Neural progenitor cell (in vitro differentiated cells): ENCODE results near the gene KIAA1217. TPM values are rescaled to one million over a fixed set of nuclear protein-coding genes. Genes with fewer than 3 reads are reported as not detected.

Experiments used
- DNase-seq: peaks from one replicate; pipeline ENCODE4 v3.0.0-alpha.2; 2016; ENCODE audit warnings: low spot score
- H2AFZ ChIP-seq: fragments of 200-600 bp; sonication (generic); replicated peaks from 2 replicates; pipeline ENCODE4 v1.6.1; 2016; ENCODE audit warnings: antibody characterized with exemption
- H3F3A ChIP-seq: fragments of 200-600 bp; sonication (generic); 2 replicates; pipeline ENCODE4 v1.6.1; 2016; ENCODE audit warnings: antibody characterized with exemption, low read depth
- H3K27ac ChIP-seq: fragments of 200-600 bp; sonication (generic); 2 replicates; pipeline ENCODE4 v1.5.1; 2016; ENCODE audit warnings: mild to moderate bottlenecking
- H3K27me3 ChIP-seq: fragments of 200-600 bp; sonication (generic); 2 replicates; pipeline ENCODE4 v1.6.1; 2016; ENCODE audit warnings: mild to moderate bottlenecking, moderate library complexity
- H3K36me3 ChIP-seq: fragments of 200-600 bp; sonication (generic); 2 replicates; pipeline ENCODE4 v1.5.1; 2016
- H3K4me1 ChIP-seq: fragments of 200-600 bp; sonication (generic); 2 replicates; pipeline ENCODE4 v1.6.1; 2016; ENCODE audit warnings: mixed run types
- H3K4me2 ChIP-seq: fragments of 200-600 bp; sonication (generic); 2 replicates; pipeline ENCODE4 v1.6.1; 2016
- H3K4me3 ChIP-seq: fragments of 200-600 bp; sonication (generic); 2 replicates; pipeline ENCODE4 v1.5.1; 2016
- H3K79me2 ChIP-seq: fragments of 200-600 bp; sonication (generic); 2 replicates; pipeline ENCODE4 v1.6.1; 2016; ENCODE audit warnings: low read depth
- H3K9ac ChIP-seq: fragments of 200-600 bp; sonication (generic); 2 replicates; pipeline ENCODE4 v1.6.1; 2016
- H3K9me3 ChIP-seq: fragments of 200-600 bp; sonication (generic); 2 replicates; pipeline ENCODE4 v1.5.1; 2016; ENCODE audit warnings: low read depth
- H4K20me1 ChIP-seq: fragments of 200-600 bp; sonication (generic); 2 replicates; pipeline ENCODE4 v1.6.1; 2016; ENCODE audit warnings: low read depth
- H3K27ac Mint-ChIP-seq: 3 replicates; pipeline ENCODE4 v1.8.0; 2021; ENCODE audit warnings: mixed read lengths
- H3K27me3 Mint-ChIP-seq: 2 replicates; pipeline ENCODE4 v1.8.0; 2022; ENCODE audit warnings: low read depth, mild to moderate bottlenecking, inconsistent platforms, moderate library complexity, mixed read lengths; ENCODE audit not compliant: insufficient read depth
- H3K36me3 Mint-ChIP-seq: 3 replicates; pipeline ENCODE4 v1.8.0; 2021; ENCODE audit warnings: mixed read lengths
- H3K4me1 Mint-ChIP-seq: 3 replicates; pipeline ENCODE4 v1.8.0; 2021; ENCODE audit warnings: mixed read lengths
- H3K4me3 Mint-ChIP-seq: 3 replicates; pipeline ENCODE4 v1.8.0; 2021; ENCODE audit warnings: mild to moderate bottlenecking, moderate library complexity, mixed read lengths
- H3K9me3 Mint-ChIP-seq: 3 replicates; pipeline ENCODE4 v1.8.0; 2020; ENCODE audit warnings: mixed read lengths
- EZH2 ChIP-seq: fragments of 200-600 bp; sonication (generic); IDR thresholded peaks from 2 replicates; pipeline ENCODE4 v1.6.1; 2017; ENCODE audit warnings: antibody characterized with exemption, mild to moderate bottlenecking, moderate library complexity
- EZH2phosphoT487 ChIP-seq: fragments of 200-600 bp; sonication (generic); IDR thresholded peaks from 2 replicates; pipeline ENCODE4 v1.6.1; 2017; ENCODE audit warnings: antibody characterized with exemption
- total RNA-seq: library from RNA; depleted of rRNA; stranded (reverse); fragments of >200 nt; gene quantifications from 2 replicates; pipeline ENCODE4 v1.2.3, GENCODE V29; 2015; ENCODE audit warnings: low replicate concordance
- TF ChIP-seq, protein P1 (sequence below): fragments of 200-600 bp; sonication (generic); IDR thresholded peaks from 2 replicates; pipeline ENCODE4 v1.5.1; 2017; ENCODE audit warnings: antibody characterized with exemption, mild to moderate bottlenecking

The KIAA1217 gene
- total RNA-seq, 1 donor from 2014 or later, result 13.1 TPM

DNA sequence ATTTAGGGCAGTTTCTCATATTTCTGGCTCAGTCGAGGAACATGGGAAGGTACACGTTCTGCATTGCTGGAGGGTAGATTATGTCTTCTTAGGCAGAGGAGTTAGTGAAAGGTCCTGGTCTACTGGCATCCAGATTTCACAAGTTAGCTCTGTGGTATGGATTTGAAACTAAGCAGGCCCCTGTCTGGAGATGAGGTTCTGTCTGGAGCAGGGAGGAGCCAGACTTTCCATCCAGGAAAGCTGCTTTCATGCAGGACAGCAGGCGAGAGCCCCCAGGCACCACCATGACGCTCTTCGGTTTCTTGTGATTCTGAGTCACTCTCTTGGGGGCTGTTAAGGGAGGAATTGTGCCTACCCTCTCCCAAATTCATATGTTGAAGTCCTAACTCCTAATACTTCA is 184.3 kb downstream of the KIAA1217 start:
- Histone ChIP-seq H3K4me2 (no peak overlapping the region), H3K27me3 (no peaks in the 10 kb centered on the region), H2AFZ (no peak overlapping the region), H3K9ac (no peak overlapping the region), H3F3A (no peaks in the 10 kb centered on the region), H3K4me1 (no peaks in the 10 kb centered on the region), H3K27ac (no peak overlapping the region), H3K36me3 (no peaks in the 10 kb centered on the region), H3K9me3 (no peaks in the 10 kb centered on the region), H4K20me1 (no peaks in the 10 kb centered on the region), H3K79me2 (no peaks in the 10 kb centered on the region), H3K4me3 (no peak overlapping the region)
- Mint-ChIP-seq H3K27me3 (peaks cover 2% of the 10 kb centered on the region), H3K36me3 (peaks cover 4% of the 10 kb centered on the region), H3K4me3 (no peak overlapping the region), H3K4me1 (no peaks in the 10 kb centered on the region), H3K27ac (no peak overlapping the region), H3K9me3 (peaks cover 3% of the 10 kb centered on the region)
- TF ChIP-seq EZH2phosphoT487 (no peak), EZH2 (no peak)
- TF ChIP-seq, protein P1, sequence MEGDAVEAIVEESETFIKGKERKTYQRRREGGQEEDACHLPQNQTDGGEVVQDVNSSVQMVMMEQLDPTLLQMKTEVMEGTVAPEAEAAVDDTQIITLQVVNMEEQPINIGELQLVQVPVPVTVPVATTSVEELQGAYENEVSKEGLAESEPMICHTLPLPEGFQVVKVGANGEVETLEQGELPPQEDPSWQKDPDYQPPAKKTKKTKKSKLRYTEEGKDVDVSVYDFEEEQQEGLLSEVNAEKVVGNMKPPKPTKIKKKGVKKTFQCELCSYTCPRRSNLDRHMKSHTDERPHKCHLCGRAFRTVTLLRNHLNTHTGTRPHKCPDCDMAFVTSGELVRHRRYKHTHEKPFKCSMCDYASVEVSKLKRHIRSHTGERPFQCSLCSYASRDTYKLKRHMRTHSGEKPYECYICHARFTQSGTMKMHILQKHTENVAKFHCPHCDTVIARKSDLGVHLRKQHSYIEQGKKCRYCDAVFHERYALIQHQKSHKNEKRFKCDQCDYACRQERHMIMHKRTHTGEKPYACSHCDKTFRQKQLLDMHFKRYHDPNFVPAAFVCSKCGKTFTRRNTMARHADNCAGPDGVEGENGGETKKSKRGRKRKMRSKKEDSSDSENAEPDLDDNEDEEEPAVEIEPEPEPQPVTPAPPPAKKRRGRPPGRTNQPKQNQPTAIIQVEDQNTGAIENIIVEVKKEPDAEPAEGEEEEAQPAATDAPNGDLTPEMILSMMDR, result no peak
- no peak for DNase-seq

DNA sequence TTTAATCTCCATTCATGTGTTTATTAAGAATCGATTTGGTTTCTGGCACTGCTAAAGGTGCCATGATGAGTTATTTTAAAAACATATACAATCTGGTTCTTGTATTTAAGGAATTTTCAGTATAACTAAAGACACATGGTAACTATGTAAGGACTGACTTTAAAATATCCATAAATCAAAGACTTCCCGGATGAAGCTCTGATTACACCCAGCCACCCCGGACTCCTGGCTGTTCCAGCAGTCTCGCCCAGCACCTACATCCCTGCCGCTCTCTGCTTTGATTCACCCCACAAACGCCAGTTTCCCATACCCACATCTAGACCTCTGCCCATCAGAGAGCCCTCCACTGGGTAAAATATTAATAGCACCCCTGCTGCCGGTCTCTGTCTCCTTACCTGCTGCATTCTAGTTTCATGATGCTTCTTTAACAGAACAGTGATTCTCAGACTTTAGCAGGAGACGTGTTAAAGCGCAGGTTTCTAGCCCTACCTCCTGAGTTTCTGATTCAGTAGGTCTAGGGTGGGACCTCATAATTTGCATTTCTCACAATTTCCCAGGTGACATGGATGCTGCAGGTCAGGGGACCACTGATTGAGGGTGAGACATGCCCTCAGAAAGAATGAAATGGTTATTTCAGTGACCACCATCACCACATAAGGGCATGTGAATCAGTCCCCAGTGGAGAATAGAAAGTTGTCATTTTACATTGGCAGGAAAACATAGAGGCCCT is 185.7 kb downstream of the KIAA1217 start:
- Histone ChIP-seq H3K4me1 (no peaks in the 10 kb centered on the region), H4K20me1 (no peaks in the 10 kb centered on the region), H3K36me3 (no peaks in the 10 kb centered on the region), H3K27me3 (no peaks in the 10 kb centered on the region), H3K9me3 (no peaks in the 10 kb centered on the region), H2AFZ (no peak overlapping the region), H3K27ac (no peak overlapping the region), H3F3A (no peaks in the 10 kb centered on the region), H3K79me2 (no peaks in the 10 kb centered on the region), H3K4me3 (no peak overlapping the region), H3K4me2 (no peak overlapping the region), H3K9ac (no peak overlapping the region)
- Mint-ChIP-seq H3K36me3 (peaks cover 4% of the 10 kb centered on the region), H3K4me1 (no peaks in the 10 kb centered on the region), H3K4me3 (no peak overlapping the region), H3K9me3 (peaks cover 3% of the 10 kb centered on the region), H3K27me3 (peaks cover 2% of the 10 kb centered on the region), H3K27ac (no peak overlapping the region)
- TF ChIP-seq EZH2 (no peak), EZH2phosphoT487 (no peak)
- TF ChIP-seq, protein P1, result no peak
- no peak for DNase-seq

DNA sequence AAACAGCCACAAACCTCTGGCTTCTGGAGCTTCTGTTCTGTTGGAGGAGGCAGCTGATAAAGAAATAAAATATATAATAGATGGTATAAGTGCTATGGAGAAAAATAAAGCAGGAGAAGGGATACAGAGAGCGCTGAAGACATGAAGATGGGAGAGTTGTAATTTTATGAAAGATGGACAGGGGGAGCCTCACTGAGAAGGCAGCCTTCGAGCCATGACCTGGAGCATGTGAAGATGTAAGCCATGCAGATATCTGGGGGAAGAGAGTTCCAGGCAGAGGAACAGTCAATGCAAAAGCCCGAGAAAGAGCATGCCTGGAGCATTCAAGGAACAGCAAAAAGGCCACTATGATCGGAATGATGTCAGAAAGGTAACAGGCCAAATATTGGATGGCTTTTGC is 187.5 kb downstream of the KIAA1217 start:
- Histone ChIP-seq H3K79me2 (no peaks in the 10 kb centered on the region), H3F3A (no peaks in the 10 kb centered on the region), H4K20me1 (no peaks in the 10 kb centered on the region), H3K4me1 (no peaks in the 10 kb centered on the region), H3K9me3 (no peaks in the 10 kb centered on the region), H3K4me2 (no peak overlapping the region), H3K9ac (no peak overlapping the region), H3K36me3 (no peaks in the 10 kb centered on the region), H3K27me3 (no peaks in the 10 kb centered on the region), H3K27ac (no peak overlapping the region), H3K4me3 (no peak overlapping the region), H2AFZ (no peak overlapping the region)
- Mint-ChIP-seq H3K27ac (no peak overlapping the region), H3K9me3 (no peaks in the 10 kb centered on the region), H3K36me3 (peaks cover 2% of the 10 kb centered on the region), H3K4me3 (no peak overlapping the region), H3K27me3 (peaks cover 2% of the 10 kb centered on the region), H3K4me1 (no peaks in the 10 kb centered on the region)
- TF ChIP-seq EZH2phosphoT487, result no peak
- TF ChIP-seq, protein P1, result peak; percentile 24
- DNase-seq, result no peak
